HG03108 (cell line): ENCODE measurements around the gene KRTAP10-1.

Experiments used
- ATAC-seq: cut with Tn5 transposase; IDR thresholded peaks from one replicate; pipeline ENCODE4 v1.9.1; 2021; ENCODE audit warnings: moderate library complexity; ENCODE audit not compliant: unreplicated experiment

Gene KRTAP10-1

DNA sequence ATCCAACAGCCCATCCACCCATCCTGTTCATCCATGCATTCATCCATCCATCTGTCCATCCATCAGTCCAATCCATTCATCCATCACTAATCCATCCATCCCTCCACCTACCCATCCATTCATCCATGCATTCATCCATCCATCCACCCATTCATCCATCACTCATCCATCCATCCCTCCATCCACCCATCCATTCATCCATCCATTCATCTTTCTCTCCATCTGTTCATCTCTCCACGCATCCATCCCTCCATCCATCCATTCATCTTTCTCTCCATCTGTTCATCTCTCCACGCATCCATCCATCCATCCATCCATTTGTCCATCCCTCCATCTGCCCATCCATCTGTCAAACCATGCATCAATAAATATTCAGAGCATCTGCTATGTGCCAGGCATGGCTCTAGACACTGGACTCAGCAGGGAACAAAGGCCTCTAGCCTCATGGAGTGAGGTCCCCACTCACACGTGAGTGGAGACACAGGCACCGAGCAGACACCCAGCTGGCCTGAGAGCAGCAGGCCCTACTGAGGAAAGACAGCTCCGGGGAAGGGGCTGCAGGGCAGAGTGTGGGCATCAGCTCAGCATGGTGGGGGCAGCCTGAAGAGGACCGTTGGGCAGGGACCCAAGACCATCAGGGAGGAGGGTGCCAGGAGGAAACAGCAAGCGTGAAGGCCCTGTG is 9.6 kb downstream of the KRTAP10-1 start:
- ATAC-seq, result no peak

DNA sequence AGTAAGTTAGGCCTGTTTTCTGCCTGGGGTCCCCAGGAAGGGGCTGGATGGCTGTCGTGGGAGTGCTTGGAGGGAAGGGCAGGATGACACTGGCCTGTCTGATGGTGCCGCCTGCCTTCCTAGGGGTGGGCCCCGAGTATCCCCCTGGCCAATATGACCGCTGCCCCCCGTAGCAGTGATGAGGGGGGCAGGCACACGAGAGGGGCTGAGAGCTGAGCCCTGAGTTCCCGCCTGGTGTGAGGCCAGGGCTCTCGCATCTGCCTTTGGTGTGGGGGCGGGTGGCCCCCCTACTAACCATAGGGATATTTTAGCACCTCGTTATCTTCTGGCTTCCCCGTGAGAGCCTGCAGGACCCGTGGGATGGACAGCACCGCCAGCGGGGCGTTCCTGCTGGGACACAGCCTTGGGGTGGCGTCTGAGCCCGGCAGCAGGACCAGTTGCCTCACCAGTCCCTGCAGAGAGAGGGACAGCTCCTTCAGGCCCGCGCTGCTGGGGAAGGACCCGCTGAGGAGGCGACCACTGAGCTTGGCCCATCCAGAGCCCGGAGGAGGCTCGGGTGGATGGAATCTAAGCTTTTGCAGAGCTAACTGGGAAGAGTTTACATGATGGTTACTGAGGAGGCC is 10.4 kb downstream of the KRTAP10-1 start:
- no peak for ATAC-seq

DNA sequence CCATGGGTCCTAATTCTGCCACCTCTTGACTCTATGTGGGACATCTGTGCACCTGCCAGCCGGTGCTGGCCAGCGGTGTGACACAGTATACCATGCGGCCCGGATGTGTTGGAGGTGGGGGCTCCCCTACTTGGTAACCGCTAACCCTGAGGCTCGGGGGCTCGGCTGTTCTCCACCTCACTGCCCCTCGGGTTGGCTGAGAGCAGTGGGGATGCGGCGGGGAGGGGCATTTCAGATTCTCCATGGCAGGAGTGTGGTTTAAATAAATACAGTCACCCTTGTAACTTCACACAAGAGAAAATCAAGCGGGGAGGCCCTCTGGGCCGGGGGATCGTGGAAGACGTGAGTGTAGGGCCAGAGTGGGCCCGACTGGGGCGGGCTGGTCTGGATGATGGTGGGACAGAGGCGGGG is 11.0 kb downstream of the KRTAP10-1 start:
- ATAC-seq, result no peak

DNA sequence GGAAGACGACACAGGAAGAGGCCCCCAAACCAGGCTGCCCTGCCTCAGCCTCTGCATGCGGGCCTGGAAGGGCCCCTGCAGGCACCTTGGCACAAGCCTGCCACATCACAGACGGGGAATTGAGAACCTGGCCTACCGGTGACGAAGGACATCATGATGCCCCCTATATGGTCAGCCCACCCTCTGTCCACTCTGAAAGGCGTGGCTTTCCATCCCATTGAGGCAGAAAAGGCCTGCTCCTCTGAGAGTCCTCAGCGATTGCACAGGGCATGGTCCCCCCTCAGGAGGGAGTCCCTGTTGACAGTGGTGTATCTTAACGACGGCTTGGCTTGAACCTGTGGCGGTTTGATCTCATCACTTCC is 11.4 kb downstream of the KRTAP10-1 start:
- ATAC-seq, result no peak

DNA sequence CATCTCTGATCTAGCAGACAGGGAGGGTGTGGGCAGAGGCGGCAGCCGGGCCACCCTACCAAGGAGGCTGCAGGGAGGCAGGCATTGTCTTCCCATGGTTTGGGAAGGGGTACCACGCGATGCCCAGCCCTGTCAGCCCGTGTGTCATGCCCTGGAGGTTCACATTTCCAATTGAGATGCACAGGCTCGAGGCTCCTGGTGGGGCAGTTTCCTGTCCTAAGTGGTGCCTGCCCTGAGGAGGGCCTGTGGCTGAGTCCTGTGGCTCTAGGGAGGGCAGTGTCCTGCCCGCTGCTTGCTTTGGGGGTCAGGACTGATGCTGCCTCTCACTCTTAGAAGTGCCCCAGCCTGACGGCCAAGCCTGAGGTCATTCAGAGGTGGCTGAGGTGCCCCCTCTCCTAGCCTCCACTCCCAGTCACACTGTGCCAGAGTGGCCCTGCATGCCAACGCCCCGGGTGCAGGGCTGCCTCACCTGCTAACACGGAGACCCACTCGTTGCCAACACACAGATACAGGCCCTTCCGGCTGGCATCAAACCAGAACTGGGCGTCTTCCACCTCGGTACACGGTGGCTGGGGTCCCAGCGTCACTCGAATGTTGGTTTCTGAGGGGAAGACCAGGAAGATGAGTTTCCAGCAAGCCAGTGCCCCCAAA is 11.9 kb downstream of the KRTAP10-1 start:
- ATAC-seq, result no peak

DNA sequence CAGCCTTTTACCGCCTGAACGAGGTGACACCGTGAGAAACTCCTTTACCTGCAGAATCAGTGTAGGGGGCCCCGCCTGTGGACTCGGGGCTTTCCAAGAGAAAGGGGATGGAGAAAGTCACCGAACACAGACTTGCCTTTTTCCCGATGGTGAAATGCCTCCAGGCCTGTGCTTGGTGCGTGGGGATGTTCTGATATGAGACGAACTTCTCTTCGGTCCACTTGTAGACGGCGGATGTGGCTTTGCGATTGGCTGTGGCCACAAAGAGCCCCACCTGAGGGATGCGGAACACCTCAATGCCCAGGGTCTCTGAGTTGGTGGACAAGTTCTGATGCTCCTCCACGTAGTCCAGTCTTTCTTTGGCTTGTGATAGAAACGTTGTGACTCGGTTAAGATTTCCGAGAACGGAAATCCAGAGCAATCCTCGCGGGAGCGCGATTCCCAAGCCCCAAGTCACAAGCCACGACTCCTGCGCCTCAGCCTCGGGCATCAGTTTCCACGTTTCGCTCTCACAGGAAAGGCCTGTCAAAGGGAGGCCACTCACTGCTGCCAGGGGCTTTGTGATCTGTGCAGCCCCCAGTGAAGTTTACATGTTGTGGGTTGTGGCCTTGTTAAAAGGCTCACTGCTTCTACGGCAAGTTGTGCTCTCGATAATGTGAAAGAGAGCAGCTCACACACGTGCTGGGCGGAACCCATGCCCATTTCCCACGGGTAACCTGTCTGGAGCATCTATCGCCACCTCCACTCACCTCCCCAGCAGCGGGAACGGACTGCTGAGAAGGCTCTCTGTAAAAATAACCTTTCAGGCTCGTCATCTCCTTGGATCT is 12.6 kb downstream of the KRTAP10-1 start:
- ATAC-seq, result no peak

DNA sequence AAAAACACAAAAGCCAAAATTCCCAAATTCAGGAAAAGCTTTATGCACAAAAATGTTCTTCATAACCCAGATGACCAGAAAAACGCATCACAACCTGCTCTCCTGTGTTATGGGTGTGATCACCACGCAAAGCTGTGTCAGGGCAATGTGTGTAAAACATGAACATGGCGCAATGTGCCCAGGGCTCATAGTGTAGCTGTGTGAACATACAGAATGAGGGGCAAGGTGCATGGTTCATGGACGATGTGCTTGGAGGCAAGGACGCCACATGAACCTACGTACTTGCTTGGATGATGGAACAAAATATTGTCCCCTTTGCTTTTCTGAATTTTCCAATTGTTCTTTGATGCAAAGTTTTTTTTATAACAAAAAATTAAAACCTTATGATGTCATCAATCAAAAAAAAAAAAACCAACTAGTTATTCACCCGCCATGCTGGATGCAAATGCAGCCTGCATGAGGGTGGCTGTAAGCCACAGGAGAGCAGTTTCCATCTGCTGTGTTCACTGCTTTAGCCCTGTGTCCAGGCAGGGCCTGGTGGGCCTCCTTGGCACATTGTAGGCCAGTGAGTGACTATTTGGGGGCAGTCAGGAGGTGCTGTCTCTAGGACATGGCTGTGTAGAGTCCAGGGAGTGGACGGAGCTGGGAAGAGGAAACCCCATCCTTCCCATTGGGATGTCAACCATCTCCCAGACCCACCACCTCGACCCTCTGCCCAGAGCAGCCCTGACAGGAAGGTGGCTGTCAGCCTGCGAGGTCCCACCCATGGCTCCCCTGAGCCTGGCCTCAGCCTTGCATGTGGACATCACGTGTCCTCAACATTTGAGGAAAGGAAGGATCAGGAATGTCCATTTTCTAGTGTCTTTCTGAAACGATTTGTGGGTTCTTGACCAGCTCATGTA is 13.6 kb downstream of the KRTAP10-1 start:
- ATAC-seq, result no peak

DNA sequence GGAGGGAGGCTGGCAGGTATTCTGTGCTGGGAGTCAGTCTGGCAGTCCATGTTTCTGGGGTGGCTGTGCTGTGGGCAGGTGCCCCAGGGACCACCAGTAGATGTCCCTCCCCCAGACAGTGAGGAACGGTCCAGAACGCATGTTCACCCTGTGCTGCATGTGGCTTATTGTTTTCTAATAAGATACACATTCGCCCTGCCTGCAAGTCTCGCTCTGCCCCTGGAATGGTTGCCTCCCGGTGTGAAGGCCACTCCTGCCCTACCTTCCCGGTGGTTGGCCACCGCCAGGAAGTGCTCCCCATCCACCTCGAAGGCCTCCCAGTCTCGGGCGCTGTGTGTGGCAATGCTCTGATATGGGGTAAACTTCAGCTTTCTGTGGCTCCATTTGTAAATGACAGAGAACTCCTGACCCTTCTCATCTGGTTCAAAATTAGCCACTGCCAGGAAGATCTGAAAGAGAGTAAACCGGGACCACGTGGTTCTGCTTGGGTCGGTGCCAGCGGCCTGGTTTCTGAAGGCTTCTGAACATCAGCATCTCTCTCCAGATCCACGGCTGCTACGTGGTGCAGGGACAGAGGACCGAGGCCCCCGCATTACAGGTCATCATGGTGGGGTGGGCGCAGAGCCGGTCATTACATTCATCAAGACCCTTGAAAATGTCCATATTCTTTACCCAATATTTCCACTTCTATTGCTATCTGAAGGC is 14.5 kb downstream of the KRTAP10-1 start:
- ATAC-seq, result no peak

DNA sequence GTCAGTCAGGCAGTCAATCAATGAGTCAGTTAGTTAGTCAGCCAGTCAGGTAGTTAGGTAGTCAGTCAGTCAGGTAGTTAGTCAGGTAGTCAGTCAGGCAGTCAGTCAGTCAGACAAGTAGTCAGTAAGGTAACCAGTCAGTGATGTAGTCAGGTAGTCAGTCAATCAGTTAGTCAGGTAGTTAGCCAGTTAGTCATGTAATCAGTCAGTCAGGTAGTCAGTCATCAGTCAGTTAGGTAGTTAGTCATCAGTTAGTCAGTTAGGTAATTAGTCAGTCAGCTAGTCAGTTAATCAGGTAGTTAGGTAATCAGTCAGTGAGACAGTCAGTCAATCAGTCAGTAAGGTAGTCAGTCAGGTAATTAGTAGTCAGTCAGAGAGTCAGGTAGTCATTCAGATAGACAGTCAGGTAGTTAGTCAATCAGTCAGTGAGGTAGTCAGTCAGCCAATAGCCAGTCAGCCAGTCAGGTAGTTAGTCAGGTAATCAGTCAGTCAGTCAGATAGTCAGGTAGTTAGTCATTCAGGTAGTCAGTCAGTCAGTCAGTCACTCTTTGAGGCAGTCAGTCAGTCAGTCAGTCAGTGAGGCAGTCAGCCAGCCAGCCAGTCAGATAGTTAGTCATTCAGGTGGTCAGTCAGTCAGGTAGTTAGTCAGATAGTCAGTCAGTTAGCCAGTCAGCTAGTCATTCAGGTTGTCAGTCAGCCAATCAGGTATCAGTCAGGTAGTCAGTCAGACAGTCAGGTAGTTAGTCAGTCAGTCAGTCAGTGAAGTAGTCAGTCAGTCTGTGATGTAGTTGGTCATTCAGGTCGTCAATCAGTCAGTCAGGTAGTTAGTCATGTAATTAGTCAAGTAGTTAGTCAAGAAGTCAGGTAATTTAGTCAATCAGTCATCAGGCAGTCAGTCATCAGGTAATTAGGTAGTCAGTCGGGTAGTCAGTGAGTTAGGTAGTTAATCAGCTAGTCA is 15.3 kb downstream of the KRTAP10-1 start:
- ATAC-seq, result no peak

DNA sequence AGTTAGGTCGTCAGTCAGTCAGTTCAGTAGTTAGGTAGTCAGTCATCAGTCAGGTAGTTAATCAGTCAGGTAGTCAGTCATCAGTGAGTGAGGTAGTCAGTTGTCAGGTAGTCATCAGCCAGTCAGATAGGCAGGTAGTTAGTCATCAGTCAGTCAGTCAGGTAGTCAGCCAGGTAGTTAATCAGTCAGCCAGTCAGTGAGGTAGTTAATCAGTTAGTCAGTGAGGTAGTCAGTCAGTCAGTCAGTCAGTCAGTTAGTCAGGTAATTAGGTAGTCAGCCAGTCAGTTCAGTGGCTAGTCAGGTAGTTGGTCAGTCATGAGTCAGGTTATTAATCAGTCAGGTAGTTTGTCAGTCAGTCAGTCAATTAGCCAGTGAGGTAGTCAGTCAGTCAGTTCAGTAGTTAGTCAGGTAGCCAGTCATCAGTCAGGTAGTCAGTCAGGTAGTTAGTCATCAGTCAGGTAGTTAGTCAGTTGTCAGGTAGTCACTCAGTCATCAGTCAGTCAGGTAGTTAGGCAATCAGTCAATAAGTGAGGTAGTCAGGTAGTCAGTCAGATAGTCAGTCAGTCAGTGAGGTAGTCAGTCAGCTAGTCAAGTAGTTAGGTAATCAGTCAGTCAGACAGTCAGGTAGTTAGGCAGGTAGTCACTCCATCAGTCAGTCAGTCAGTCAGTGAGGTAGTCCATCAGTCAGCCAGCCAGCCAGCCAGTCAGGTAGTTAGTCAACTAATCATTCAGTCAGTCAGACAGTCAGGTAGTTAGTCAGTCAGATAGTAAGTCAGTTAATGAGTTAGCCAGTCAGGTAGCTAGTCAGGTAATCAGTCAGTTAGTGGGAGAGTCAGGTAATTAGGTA is 16.2 kb downstream of the KRTAP10-1 start:
- no peak for ATAC-seq

DNA sequence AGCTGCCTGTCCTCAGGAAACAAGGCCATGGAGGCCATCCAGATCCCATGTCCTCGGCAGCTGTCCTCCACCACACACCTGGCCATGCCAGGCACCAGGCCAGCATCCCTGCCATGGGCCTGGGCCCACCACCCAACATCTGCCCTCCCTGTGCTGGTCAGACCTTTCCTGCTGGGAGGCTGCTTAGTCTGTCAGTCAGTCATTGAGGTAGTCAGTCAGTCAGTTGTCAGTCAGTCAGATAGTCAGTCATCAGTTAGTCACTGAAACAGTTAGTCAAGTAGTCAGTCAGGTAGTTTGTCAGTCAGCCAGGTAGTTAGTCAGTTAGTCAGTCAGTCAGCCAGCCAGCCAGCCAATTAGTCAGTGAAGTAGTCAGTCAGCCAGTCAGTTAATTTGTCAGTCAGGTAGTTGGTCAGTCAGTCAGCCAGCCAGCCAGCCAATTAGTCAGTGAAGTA is 17.2 kb downstream of the KRTAP10-1 start:
- no peak for ATAC-seq

DNA sequence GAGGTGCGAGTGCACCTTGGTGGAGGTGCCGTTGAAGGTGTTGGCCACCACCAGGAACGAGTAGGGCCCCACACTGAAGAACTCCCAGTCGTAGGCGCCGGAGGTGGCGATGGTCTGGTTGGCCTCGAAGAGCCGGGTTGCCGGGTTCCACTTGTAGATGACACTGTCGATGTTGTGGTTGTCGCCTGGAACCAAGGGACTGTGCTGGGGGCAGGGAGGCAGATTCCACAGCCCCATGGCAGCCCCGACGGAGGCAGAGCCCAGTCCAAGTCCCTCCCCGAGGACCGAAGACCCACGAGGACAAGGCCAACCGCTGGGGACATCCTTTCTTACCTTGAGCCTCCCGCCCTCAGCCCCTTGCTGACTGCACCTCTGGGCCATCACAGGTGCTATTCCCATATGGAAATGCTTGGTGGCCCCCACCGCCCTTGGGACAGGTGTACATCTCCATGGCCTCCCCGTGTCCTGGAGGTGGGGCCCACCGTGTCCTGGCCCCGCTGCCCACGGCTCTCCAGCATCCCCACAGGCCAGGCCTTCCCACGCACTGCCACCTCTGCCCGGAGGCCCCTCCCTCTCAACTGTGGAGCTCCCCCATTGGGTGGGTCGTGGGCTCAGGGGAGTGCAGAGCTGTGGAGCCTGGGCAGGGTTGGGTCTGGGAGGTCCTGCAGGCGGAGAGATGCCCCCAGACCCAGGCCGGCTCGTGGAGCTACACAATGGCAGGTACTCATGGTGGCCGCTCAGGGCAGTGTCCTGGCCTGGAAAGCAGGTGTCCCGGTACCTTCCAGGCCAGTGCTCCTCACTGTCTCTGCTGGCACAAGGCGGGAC is 17.9 kb downstream of the KRTAP10-1 start:
- ATAC-seq, result no peak

DNA sequence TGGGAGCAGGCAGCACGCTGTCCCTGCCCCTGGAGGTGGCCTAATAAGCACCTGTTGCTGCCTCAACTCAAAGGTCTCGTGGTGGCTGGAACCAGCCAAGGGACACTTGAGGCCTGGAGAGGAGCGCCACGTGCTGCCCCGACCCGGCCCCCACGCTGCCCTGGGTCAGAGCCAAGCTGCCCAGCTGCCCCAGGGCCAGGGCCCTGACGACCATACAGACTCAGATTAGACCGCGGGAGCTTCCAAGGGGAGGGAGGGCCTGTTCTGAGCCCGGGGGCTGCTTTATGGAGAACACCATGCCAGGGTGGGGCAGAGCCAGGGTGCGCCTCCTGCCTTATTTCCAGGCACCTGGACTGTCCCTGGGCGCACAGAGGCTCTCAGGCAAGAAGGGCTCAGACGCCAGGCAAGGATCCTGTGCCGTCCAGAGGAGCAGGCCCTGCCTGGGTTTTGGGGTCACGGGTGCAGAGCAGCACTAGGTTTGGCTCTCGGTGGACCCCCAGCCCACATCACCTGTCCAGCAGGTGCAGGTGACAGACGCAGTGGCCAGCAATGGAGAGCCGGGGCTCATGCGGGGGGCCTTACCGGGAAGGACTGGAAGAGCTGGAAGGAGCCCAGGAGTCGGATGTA is 18.6 kb downstream of the KRTAP10-1 start:
- ATAC-seq, result no peak

DNA sequence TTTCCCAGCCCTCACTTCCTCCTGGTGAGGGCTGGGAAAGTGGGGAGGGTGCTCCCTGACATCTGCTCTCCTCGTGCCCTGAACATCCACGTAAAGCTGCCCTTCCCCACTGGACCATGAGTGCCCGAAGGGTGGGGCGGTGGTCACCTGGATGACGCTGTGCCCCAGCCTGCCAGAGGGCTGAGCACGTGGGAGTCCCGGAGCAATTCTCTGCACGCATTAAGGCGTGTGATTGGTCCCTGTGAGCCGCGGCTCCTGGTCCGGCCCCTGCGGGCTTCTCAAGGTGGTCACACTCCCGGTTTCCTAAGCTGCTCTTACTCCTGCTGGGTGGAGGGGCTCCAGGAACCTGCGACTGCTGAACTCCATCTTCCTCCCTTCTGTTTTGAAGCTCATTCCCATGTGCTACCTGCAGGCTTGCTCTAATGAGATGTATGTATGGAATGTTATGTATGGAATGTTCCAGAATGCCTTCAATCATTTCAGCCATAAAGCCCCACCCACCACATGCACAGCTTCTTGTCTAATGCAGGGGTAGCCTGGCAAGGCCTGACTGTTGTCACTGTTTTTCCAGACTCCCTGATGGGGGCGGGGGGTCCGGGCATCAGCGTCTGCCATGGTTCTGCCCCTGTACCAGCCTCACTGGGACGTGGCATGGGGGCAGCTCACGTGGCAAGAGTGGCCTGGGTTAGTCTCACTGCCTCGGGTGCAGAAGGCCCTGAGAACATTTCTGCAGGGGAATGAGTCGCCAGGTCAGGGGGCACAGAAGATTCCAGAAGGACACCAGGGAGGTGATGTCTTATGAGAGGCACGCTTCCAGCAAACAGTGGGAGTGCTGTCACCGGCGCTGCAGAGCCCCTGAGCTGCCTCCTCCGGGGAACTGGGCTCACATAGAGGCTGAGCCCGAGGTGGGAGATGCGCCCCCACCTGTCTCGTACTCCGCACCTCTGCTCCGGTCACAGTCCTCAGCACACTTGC is 19.4 kb downstream of the KRTAP10-1 start:
- ATAC-seq, result no peak
